PC-9 (cell line): Measurements from ENCODE around the gene SUMO2. TPM values are rescaled to one million over a fixed set of nuclear protein-coding genes. Genes with fewer than 3 reads are reported as not detected.
A peak's percentile ranks its signal among the peaks of the same experiment; 100 is the strongest.

ENCODE experiments used
- Bru-seq: library from RNA; stranded (reverse); fragments of 400-500 nt; gene quantifications from one replicate; lab custom pipeline; 2021; lab: Mats Ljungman, UMichigan
- BruChase-seq, 2 experiments: library from RNA; stranded (reverse); fragments of 400-500 nt; gene quantifications; one replicate each; lab custom pipeline; 2021; lab: Mats Ljungman, UMichigan
- BruUV-seq: library from RNA; stranded (reverse); fragments of 400-500 nt; replicated peaks from 2 replicates; lab custom pipeline; 2021; lab: Mats Ljungman, UMichigan
- CTCF ChIA-PET: fragments of 300-600 bp; sonication (Branson Sonifier 250); formaldehyde crosslinking; loops from one replicate; lab custom pipeline; 2022; ENCODE audit warnings: antibody characterized with exemption; lab: Charles Lee
- POLR2A ChIA-PET: fragments of 300-600 bp; sonication (Branson Sonifier 250); formaldehyde crosslinking; loops from one replicate; lab custom pipeline; 2022; ENCODE audit warnings: antibody characterized with exemption; ENCODE audit not compliant: unreplicated experiment; lab: Charles Lee
- DNase-seq, 2 experiments: peaks; one replicate each; pipeline versions ENCODE4 v3.0.0 to v3.0.0-alpha.2; 2015 to 2022; ENCODE audit warnings: mixed read lengths in 1 of 2
- H2AFZ ChIP-seq: fragments of 200-600 bp; sonication (generic); 2 replicates; pipeline ENCODE4 v1.8.1; 2017; ENCODE audit warnings: antibody characterized with exemption
- H3F3A ChIP-seq: fragments of 200-600 bp; sonication (generic); 2 replicates; pipeline ENCODE4 v1.8.1; 2017; ENCODE audit warnings: antibody characterized with exemption, mild to moderate bottlenecking, low read depth; ENCODE audit not compliant: insufficient read depth
- H3K27ac ChIP-seq: fragments of 200-600 bp; sonication (generic); 2 replicates; pipeline ENCODE4 v1.6.1; 2016; ENCODE audit warnings: mixed run types
- H3K27me3 ChIP-seq: fragments of 200-600 bp; sonication (generic); 2 replicates; pipeline ENCODE4 v1.6.1; 2016; ENCODE audit warnings: low read depth, mixed run types; ENCODE audit not compliant: insufficient read depth
- H3K36me3 ChIP-seq: fragments of 200-600 bp; sonication (generic); 2 replicates; pipeline ENCODE4 v1.6.1; 2016; ENCODE audit warnings: low read depth, mixed run types
- H3K4me1 ChIP-seq: fragments of 200-600 bp; sonication (generic); replicated peaks from 2 replicates; pipeline ENCODE4 v1.6.1; 2016; ENCODE audit warnings: mixed run types; ENCODE audit not compliant: insufficient read depth
- H3K4me2 ChIP-seq: fragments of 200-600 bp; sonication (generic); 2 replicates; pipeline ENCODE4 v1.6.1; 2017; ENCODE audit warnings: mixed run types
- H3K4me3 ChIP-seq: fragments of 200-600 bp; sonication (generic); 2 replicates; pipeline ENCODE4 v1.6.1; 2016; ENCODE audit warnings: mixed run types
- H3K79me2 ChIP-seq: fragments of 200-600 bp; sonication (generic); 2 replicates; pipeline ENCODE4 v1.6.1; 2017; ENCODE audit warnings: low read depth, mixed run types
- H3K9me2 ChIP-seq: fragments of 200-600 bp; sonication (generic); 2 replicates; pipeline ENCODE4 v1.8.1; 2017; ENCODE audit warnings: mild to moderate bottlenecking; ENCODE audit not compliant: insufficient read depth
- H3K9me3 ChIP-seq: fragments of 200-600 bp; sonication (generic); 2 replicates; pipeline ENCODE4 v1.8.1; 2016; ENCODE audit warnings: low read depth; ENCODE audit not compliant: insufficient read depth
- H4K20me1 ChIP-seq: fragments of 200-600 bp; sonication (generic); 2 replicates; pipeline ENCODE4 v1.8.1; 2017; ENCODE audit not compliant: insufficient read depth
- EZH2 ChIP-seq: fragments of 200-600 bp; sonication (generic); IDR thresholded peaks from 2 replicates; pipeline ENCODE4 v1.8.0; 2017; ENCODE audit warnings: antibody characterized with exemption, low read depth
- intact Hi-C: fragments of 100-400 bp; cut with micrococcal nuclease; formaldehyde crosslinking; loops from one replicate; pipeline ENCODE4 v1.10.0; 2022; ENCODE audit not compliant: unreplicated experiment
- long read RNA-seq: library from polyadenylated mRNA; stranded (forward); transcript quantifications from one replicate; pipeline ENCODE4 v2.0.0, GENCODE V29; 2022
- total RNA-seq: library from RNA; stranded (reverse); gene quantifications from 2 replicates; pipeline ENCODE4 v1.2.3, GENCODE V29; 2021
- TF ChIP-seq, protein P1 (sequence below): fragments of 200-600 bp; sonication (generic); conservative IDR thresholded peaks from 2 replicates; pipeline ENCODE4 v1.6.1; 2017; ENCODE audit warnings: mixed run types, antibody characterized with exemption, mild to moderate bottlenecking, moderate library complexity

The SUMO2 gene
- total RNA-seq: 425 and 486 TPM in 2 replicates
- percentile 94 among the genes with signal in this experiment for Bru-seq, nascent RNA
- BruChase-seq, experiment 1, labeled RNA remaining after a 2-hour chase: percentile 91 among the genes with signal in this experiment
- BruChase-seq, experiment 2, labeled RNA remaining after a 6-hour chase: percentile 97 among the genes with signal in this experiment
- long read RNA-seq, transcript SUMO2-203 (4 exons, 490 nt): minor isoform, 73 of 437 reads
- long read RNA-seq, transcript SUMO2-202 (4 exons, 3,190 nt): major isoform, 347 of 437 reads
- long read RNA-seq, partial matches to known transcripts: 4 of 437 reads
- long read RNA-seq, other reads (novel, unspliced or antisense): 10 of 437 reads

DNA sequence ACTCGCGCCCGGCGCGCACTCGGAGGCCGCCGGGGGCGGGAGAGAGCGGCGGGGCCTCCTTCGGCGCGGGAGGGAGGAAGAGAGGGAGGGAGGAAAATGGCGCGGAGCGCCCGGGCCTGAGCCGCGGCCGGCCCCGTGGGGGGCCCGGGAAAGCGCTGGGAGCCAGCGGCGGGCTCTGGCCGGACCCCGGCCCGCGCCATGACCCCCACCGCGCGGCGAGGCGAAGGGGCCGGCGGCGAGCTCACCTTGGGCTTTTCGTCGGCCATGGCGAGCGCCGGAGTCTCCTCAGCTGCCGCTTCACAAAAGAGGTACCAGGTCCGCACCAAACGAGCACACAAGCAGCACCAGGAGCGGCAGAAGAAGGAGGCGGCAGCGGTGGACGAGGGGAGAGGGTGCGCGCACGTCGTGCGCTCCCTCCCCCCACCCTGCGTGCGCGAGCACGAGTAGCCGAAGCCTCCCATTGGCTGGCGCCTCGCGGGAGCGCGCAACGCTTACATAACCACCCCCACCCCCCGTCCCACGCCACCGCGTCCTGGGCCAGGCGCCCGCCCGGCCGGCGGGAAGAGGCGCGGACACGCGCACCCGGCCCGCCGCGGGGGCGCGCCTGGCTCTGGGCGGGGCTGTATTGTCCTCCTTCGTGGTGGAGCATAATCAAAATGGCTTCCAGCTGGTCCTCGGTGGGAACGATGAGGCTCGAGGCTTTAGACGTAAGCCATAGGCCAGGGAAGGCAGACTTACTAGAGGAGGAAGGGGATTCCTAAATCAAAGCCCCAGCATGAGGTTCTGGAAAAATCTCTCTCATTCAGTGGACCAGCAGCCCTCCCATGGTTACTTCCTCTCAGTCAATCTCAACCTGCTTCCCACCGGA, at the start of gene SUMO2:
Gene SUMO2 (minus strand): TSS at position 391 of the 868 bp plus-strand sequence. CDS start 125 bp downstream, at position 266.
- no peak for TF ChIP-seq EZH2
- TF ChIP-seq, protein P1, sequence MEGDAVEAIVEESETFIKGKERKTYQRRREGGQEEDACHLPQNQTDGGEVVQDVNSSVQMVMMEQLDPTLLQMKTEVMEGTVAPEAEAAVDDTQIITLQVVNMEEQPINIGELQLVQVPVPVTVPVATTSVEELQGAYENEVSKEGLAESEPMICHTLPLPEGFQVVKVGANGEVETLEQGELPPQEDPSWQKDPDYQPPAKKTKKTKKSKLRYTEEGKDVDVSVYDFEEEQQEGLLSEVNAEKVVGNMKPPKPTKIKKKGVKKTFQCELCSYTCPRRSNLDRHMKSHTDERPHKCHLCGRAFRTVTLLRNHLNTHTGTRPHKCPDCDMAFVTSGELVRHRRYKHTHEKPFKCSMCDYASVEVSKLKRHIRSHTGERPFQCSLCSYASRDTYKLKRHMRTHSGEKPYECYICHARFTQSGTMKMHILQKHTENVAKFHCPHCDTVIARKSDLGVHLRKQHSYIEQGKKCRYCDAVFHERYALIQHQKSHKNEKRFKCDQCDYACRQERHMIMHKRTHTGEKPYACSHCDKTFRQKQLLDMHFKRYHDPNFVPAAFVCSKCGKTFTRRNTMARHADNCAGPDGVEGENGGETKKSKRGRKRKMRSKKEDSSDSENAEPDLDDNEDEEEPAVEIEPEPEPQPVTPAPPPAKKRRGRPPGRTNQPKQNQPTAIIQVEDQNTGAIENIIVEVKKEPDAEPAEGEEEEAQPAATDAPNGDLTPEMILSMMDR: no peak
- Histone ChIP-seq H2AFZ (peak within 1 kb of the TSS; percentile 90), H4K20me1 (peaks cover 31% of the 10 kb centered on the region), H3K27me3 (no peaks in the 10 kb centered on the region), H3K9me3 (no peaks in the 10 kb centered on the region), H3K27ac (peak within 1 kb of the TSS; percentile 87), H3K36me3 (peaks cover 11% of the 10 kb centered on the region), H3F3A (peaks cover 38% of the 10 kb centered on the region), H3K4me3 (peak within 1 kb of the TSS; percentile 84), H3K4me2 (peak within 1 kb of the TSS; percentile 87), H3K79me2 (peaks cover 48% of the 10 kb centered on the region), H3K9me2 (no peaks in the 10 kb centered on the region), H3K4me1 (peaks cover 16% of the 10 kb centered on the region)
- POLR2A ChIA-PET: interaction anchor here (0.6 kb wide), 1 partner anchor 16 kb away, joined by 4 read pairs; no protein-coding TSS in a partner anchor
- no TSS peak for BruUV-seq
- CTCF ChIA-PET: no interaction called here
- intact Hi-C loops: no loop called here
- DNase-seq: peak; percentile 73 to 92

DNA sequence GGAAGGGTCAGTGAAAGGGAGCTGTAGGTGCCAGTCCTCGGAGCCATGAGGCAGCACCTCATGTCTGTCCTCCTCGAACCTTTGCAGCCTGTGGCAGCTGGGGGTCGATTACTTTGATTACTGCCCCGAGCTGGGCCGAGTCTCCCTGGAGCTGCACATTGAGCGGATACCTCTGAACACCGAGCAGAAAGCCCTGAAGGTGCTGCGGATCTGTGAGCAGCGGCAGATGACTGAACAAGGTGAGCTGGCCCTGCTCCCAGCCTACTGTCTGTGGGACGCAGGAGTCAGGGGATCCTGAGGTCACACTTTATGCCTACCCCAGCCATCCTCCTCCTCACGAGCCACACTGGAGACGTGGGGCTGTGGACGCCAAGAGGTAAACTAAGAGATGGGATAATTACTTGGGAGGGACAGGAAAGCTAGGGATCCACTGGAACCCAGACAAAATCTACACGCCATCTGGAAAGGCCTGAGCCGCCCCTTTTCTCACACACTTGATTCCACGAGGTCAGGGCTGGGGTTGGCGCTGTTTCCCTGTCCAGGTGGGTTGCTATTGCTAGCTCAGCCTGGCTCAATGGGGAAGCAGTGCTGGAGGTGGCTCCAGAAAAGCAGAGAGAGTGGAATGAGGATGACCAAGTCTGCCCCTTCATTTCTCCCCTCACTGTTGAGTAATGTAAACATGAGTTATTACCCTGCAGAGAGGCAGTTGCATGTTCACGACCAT, 49.1 kb upstream of the SUMO2 start:
- ChIA-PET CTCF (no interaction called here), POLR2A (interaction anchor here (0.7 kb wide), 1 partner anchor 18 kb away, joined by 3 read pairs; no protein-coding TSS in a partner anchor)
- Histone ChIP-seq H3K27ac (no peak overlapping the region), H3K4me1 (no peaks in the 10 kb centered on the region), H3F3A (peaks cover 34% of the 10 kb centered on the region; the same call in 1 of the 2 replicates), H3K27me3 (no peaks in the 10 kb centered on the region), H3K9me3 (no peaks in the 10 kb centered on the region), H3K79me2 (no peaks in the 10 kb centered on the region), H2AFZ (no peak overlapping the region), H4K20me1 (no peaks in the 10 kb centered on the region), H3K4me3 (no peak overlapping the region), H3K36me3 (0 out of 2 replicates have a peak, but pooled peaks cover 23% of the 10 kb centered on the region), H3K9me2 (no peaks in the 10 kb centered on the region), H3K4me2 (no peak overlapping the region)
- no TSS peak for BruUV-seq
- no peak for TF ChIP-seq EZH2
- TF ChIP-seq, protein P1: no peak
- DNase-seq: no peak
- intact Hi-C loops: no loop called here
